Measurements from ENCODE around the gene ZG16B.
A peak's percentile ranks its signal among the peaks of the same experiment; 100 is the strongest.

Gene ZG16B

GRCh38 chr16:2835638-2836493 is 5.8 kb downstream of the ZG16B start:
- Histone ChIP-seq H3K27me3 (ENCODE audit: control insufficient read depth in 1 of 2, insufficient read depth in 2 of 2, low read length in 2 of 2) (peaks cover 22 to 35% of the 10 kb centered on the region in 2 donors), H3K9ac (ENCODE audit: low read length in 2 of 2) (no peak overlapping the region)

GRCh38 chr16:2836646-2837508 is 6.8 kb downstream of the ZG16B start:
- Histone ChIP-seq H3K27ac (ENCODE audit: low read length) (no peak overlapping the region), H3K4me3 (ENCODE audit: low read length in 2 of 2) (no peak overlapping the region), H3K27me3 (ENCODE audit: control insufficient read depth in 1 of 2, insufficient read depth in 2 of 2, low read length in 2 of 2) (peaks cover 21 to 28% of the 10 kb centered on the region in 2 donors)

More at GRCh38 chr16:2835638-2836493, 5.8 kb downstream of the ZG16B start:
- Histone ChIP-seq H3K36me3 (ENCODE audit: control insufficient read depth in 2 of 2, insufficient read depth in 2 of 2, low read length in 2 of 2) (no peaks in the 10 kb centered on the region), H3K4me1 (ENCODE audit: control insufficient read depth, insufficient read depth, low read length) (peaks cover 2% of the 10 kb centered on the region), H3K4me3 (ENCODE audit: low read length in 2 of 2) (no peak overlapping the region), H3K9me3 (ENCODE audit: control insufficient read depth in 2 of 2, low read length in 2 of 2) (no peaks in the 10 kb centered on the region), H3K27ac (ENCODE audit: low read length) (no peak overlapping the region)

GRCh38 chr16:2838928-2839327 is 8.8 kb downstream of the ZG16B start:
- H3K9me3 ChIP-seq (ENCODE audit: control insufficient read depth in 2 of 2, low read length in 2 of 2): no peaks in the 10 kb centered on the region

More at GRCh38 chr16:2836646-2837508, 6.8 kb downstream of the ZG16B start:
- H3K4me1 ChIP-seq (ENCODE audit: control insufficient read depth, insufficient read depth, low read length): peaks cover 2% of the 10 kb centered on the region
- no peak overlapping the region for H3K9ac ChIP-seq (ENCODE audit: low read length in 2 of 2)
- H3K9me3 ChIP-seq (ENCODE audit: control insufficient read depth in 2 of 2, low read length in 2 of 2): no peaks in the 10 kb centered on the region
- H3K36me3 ChIP-seq (ENCODE audit: control insufficient read depth in 2 of 2, insufficient read depth in 2 of 2, low read length in 2 of 2): no peaks in the 10 kb centered on the region

GRCh38 chr16:2839650-2840450 is 9.7 kb downstream of the ZG16B start:
- Histone ChIP-seq H3K27me3 (ENCODE audit: control insufficient read depth in 1 of 2, insufficient read depth in 2 of 2, low read length in 2 of 2) (peaks cover 21 to 27% of the 10 kb centered on the region in 2 donors), H3K9ac (ENCODE audit: low read length in 2 of 2) (no peak overlapping the region), H3K9me3 (ENCODE audit: control insufficient read depth in 2 of 2, low read length in 2 of 2) (no peaks in the 10 kb centered on the region), H3K36me3 (ENCODE audit: control insufficient read depth in 2 of 2, insufficient read depth in 2 of 2, low read length in 2 of 2) (no peaks in the 10 kb centered on the region), H3K4me3 (ENCODE audit: low read length in 2 of 2) (no peak overlapping the region), H3K4me1 (ENCODE audit: control insufficient read depth, insufficient read depth, low read length) (peaks cover 8% of the 10 kb centered on the region), H3K27ac (ENCODE audit: low read length) (no peak overlapping the region)

More at GRCh38 chr16:2838928-2839327, 8.8 kb downstream of the ZG16B start:
- H3K36me3 ChIP-seq (ENCODE audit: control insufficient read depth in 2 of 2, insufficient read depth in 2 of 2, low read length in 2 of 2): no peaks in the 10 kb centered on the region
- H3K27me3 ChIP-seq (ENCODE audit: control insufficient read depth in 1 of 2, insufficient read depth in 2 of 2, low read length in 2 of 2): peaks cover 21 to 27% of the 10 kb centered on the region in 2 donors
- no peak overlapping the region for H3K27ac ChIP-seq (ENCODE audit: low read length)
- peaks cover 8% of the 10 kb centered on the region for H3K4me1 ChIP-seq (ENCODE audit: control insufficient read depth, insufficient read depth, low read length)
- no peak overlapping the region for H3K9ac ChIP-seq (ENCODE audit: low read length in 2 of 2)
- no peak overlapping the region for H3K4me3 ChIP-seq (ENCODE audit: low read length in 2 of 2)

GRCh38 chr16:2840914-2841313 is 10.8 kb downstream of the ZG16B start:
- Histone ChIP-seq H3K27ac (ENCODE audit: low read length) (no peak overlapping the region), H3K9me3 (ENCODE audit: control insufficient read depth in 2 of 2, low read length in 2 of 2) (no peaks in the 10 kb centered on the region)

GRCh38 chr16:2841606-2842339 is 11.7 kb downstream of the ZG16B start:
- Histone ChIP-seq H3K4me1 (ENCODE audit: control insufficient read depth, insufficient read depth, low read length) (peaks cover 8% of the 10 kb centered on the region), H3K27ac (ENCODE audit: low read length) (no peak overlapping the region), H3K9ac (ENCODE audit: low read length in 2 of 2) (no peak overlapping the region), H3K4me3 (ENCODE audit: low read length in 2 of 2) (peak overlapping the region in 1 of 2 donors; percentile 54), H3K9me3 (ENCODE audit: control insufficient read depth in 2 of 2, low read length in 2 of 2) (no peaks in the 10 kb centered on the region), H3K36me3 (ENCODE audit: control insufficient read depth in 2 of 2, insufficient read depth in 2 of 2, low read length in 2 of 2) (no peaks in the 10 kb centered on the region), H3K27me3 (ENCODE audit: control insufficient read depth in 1 of 2, insufficient read depth in 2 of 2, low read length in 2 of 2) (peaks cover 18 to 20% of the 10 kb centered on the region in 2 donors)

More at GRCh38 chr16:2840914-2841313, 10.8 kb downstream of the ZG16B start:
- Histone ChIP-seq H3K27me3 (ENCODE audit: control insufficient read depth in 1 of 2, insufficient read depth in 2 of 2, low read length in 2 of 2) (peaks cover 21 to 24% of the 10 kb centered on the region in 2 donors), H3K36me3 (ENCODE audit: control insufficient read depth in 2 of 2, insufficient read depth in 2 of 2, low read length in 2 of 2) (no peaks in the 10 kb centered on the region), H3K4me3 (ENCODE audit: low read length in 2 of 2) (no peak overlapping the region), H3K4me1 (ENCODE audit: control insufficient read depth, insufficient read depth, low read length) (peaks cover 8% of the 10 kb centered on the region), H3K9ac (ENCODE audit: low read length in 2 of 2) (no peak overlapping the region)

- no peak overlapping the region for H3K9ac ChIP-seq (ENCODE audit: low read length in 2 of 2)
- H3K4me3 ChIP-seq (ENCODE audit: low read length in 2 of 2): peak overlapping the region in 1 of 2 donors; percentile 54
- H3K9me3 ChIP-seq (ENCODE audit: control insufficient read depth in 2 of 2, low read length in 2 of 2): no peaks in the 10 kb centered on the region
- H3K27ac ChIP-seq (ENCODE audit: low read length): no peak overlapping the region
- H3K4me1 ChIP-seq (ENCODE audit: control insufficient read depth, insufficient read depth, low read length): peaks cover 8% of the 10 kb centered on the region
- peaks cover 18 to 21% of the 10 kb centered on the region in 2 donors for H3K27me3 ChIP-seq (ENCODE audit: control insufficient read depth in 1 of 2, insufficient read depth in 2 of 2, low read length in 2 of 2)
- no peaks in the 10 kb centered on the region for H3K36me3 ChIP-seq (ENCODE audit: control insufficient read depth in 2 of 2, insufficient read depth in 2 of 2, low read length in 2 of 2)
Measured at GRCh38 chr16:2842340-2843000, 12.4 kb downstream of the ZG16B start.

- H3K4me1 ChIP-seq (ENCODE audit: control insufficient read depth, insufficient read depth, low read length): peaks cover 8% of the 10 kb centered on the region
- H3K36me3 ChIP-seq (ENCODE audit: control insufficient read depth in 2 of 2, insufficient read depth in 2 of 2, low read length in 2 of 2): no peaks in the 10 kb centered on the region
- H3K9ac ChIP-seq (ENCODE audit: low read length in 2 of 2): no peak overlapping the region
- no peaks in the 10 kb centered on the region for H3K9me3 ChIP-seq (ENCODE audit: control insufficient read depth in 2 of 2, low read length in 2 of 2)
- H3K4me3 ChIP-seq (ENCODE audit: low read length in 2 of 2): no peak overlapping the region
- peaks cover 11 to 16% of the 10 kb centered on the region in 2 donors for H3K27me3 ChIP-seq (ENCODE audit: control insufficient read depth in 1 of 2, insufficient read depth in 2 of 2, low read length in 2 of 2)
- no peak overlapping the region for H3K27ac ChIP-seq (ENCODE audit: low read length)
Measured at GRCh38 chr16:2843526-2843925, 13.4 kb downstream of the ZG16B start.

GRCh38 chr16:2845116-2845515 is 15.0 kb downstream of the ZG16B start:
- H3K27me3 ChIP-seq (ENCODE audit: control insufficient read depth in 1 of 2, insufficient read depth in 2 of 2, low read length in 2 of 2): peaks cover 10 to 16% of the 10 kb centered on the region in 2 donors
- H3K27ac ChIP-seq (ENCODE audit: low read length): no peak overlapping the region
- H3K9me3 ChIP-seq (ENCODE audit: control insufficient read depth in 2 of 2, low read length in 2 of 2): no peaks in the 10 kb centered on the region
- no peak overlapping the region for H3K4me3 ChIP-seq (ENCODE audit: low read length in 2 of 2)
- H3K4me1 ChIP-seq (ENCODE audit: control insufficient read depth, insufficient read depth, low read length): peaks cover 5% of the 10 kb centered on the region
- H3K9ac ChIP-seq (ENCODE audit: low read length in 2 of 2): no peak overlapping the region
- H3K36me3 ChIP-seq (ENCODE audit: control insufficient read depth in 2 of 2, insufficient read depth in 2 of 2, low read length in 2 of 2): no peaks in the 10 kb centered on the region

Measured in stomach smooth muscle (tissue), 2 donors.